HG02588 (cell line): ENCODE measurements around the gene IRF3.

Experiments used
- ATAC-seq: cut with Tn5 transposase; IDR thresholded peaks from one replicate; pipeline ENCODE4 v1.9.1; 2021; ENCODE audit warnings: mild to moderate bottlenecking, moderate library complexity; ENCODE audit not compliant: unreplicated experiment

IRF3 gene, protein sequence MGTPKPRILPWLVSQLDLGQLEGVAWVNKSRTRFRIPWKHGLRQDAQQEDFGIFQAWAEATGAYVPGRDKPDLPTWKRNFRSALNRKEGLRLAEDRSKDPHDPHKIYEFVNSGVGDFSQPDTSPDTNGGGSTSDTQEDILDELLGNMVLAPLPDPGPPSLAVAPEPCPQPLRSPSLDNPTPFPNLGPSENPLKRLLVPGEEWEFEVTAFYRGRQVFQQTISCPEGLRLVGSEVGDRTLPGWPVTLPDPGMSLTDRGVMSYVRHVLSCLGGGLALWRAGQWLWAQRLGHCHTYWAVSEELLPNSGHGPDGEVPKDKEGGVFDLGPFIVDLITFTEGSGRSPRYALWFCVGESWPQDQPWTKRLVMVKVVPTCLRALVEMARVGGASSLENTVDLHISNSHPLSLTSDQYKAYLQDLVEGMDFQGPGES

DNA sequence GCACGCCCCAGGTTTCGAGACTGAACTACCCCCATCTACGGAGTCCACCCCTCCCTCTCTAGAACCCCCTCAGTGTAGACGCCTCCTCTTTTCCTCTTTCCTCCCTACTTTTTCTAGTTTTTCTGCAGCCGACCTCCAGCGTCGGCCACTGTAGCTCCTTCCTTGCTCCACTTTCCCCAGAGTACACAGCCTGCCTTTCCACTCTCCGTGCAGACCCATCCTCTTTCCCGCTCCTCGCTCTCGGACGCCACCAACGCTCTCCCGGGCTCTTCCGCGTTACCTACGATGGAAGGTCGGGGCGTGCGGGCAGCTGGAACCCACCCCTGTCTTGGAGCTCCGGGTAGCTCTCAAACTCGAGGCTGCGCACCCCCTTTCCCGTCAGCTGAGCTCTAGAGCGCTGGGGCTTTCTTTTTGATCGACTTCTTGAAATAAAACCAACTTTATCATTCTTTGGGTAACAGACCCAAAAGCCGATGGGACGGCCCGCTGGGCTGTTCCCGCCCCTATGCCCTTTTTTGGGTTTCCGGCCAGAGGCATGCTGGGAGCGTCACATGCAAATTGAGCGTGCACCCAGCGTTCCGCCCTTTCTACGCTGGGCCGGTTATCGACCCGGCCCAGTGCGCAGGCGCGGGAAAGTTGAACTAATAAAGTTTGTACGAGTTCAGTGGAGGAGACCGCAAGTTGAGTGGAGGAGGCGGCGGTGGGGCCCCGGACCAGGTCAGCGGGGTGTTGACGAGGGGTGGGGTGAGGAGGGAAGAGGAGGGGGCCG, at the start of gene IRF3, which contains the start of gene BCL2L12:
IRF3 (minus strand) TSS at position 507 of the 769 bp plus-strand sequence. CDS start 1,019 bp downstream, outside the sequence.
BCL2L12 (plus strand) TSS at position 583 of the 769 bp plus-strand sequence. CDS start 760 bp downstream, outside the sequence.
- peak; percentile 78 for ATAC-seq

DNA sequence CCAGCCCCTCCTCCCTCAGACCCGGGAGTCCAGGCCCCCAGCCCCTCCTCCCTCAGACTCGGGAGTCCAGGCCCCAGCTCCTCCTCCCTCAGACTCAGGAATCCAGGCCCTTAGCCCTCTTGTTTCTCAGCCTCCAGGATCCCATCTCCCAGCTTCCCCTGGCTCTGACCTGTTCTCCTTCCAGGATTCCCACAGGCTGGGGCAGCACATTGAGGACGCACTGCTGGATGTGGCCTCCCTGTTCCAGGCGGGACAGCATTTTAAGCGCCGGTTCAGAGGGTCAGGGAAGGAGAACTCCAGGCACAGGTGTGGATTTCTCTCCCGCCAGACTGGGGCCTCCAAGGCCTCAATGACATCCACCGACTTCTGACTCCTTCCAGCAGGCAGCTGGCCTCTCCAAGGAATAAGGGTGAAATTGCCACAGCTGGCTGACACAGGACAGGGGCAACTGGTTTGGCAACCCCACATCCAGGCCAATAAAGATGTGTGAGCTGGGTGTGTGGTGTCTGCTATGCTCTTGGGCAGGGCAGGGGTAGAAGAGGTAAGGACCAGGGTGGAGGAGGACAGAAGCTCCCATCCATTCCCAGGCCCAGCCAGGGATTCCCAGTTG, 47.7 kb upstream of the IRF3 start:
- ATAC-seq, result no peak

- no peak for ATAC-seq
Measured at GRCh38 chr19:49712397-49712859, 46.8 kb upstream of the IRF3 start.

DNA sequence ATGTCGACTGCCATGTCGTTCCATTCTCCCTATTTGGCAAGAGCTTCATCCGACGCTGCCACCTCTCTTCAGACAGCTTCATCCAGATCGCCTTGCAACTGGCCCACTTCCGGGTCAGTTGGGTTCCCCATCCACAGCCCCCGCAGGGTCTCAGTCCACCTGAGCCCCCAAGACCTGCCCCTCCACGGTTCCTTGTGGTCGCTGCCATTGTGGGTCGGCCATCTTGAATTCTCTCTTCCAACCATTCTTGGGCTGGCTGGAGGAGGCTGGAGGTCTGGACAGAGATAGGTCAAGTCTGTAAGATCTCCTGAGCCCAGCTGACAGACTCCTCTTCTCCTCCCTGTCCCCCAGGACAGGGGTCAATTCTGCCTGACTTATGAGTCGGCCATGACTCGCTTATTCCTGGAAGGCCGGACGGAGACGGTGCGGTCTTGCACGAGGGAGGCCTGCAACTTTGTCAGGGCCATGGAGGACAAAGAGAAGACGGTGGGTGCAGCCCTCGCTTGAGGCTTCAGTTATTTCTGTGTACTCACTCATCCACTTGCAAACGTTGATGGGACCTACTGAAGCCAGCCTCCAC, 44.8 kb upstream of the IRF3 start:
- ATAC-seq, result no peak

DNA sequence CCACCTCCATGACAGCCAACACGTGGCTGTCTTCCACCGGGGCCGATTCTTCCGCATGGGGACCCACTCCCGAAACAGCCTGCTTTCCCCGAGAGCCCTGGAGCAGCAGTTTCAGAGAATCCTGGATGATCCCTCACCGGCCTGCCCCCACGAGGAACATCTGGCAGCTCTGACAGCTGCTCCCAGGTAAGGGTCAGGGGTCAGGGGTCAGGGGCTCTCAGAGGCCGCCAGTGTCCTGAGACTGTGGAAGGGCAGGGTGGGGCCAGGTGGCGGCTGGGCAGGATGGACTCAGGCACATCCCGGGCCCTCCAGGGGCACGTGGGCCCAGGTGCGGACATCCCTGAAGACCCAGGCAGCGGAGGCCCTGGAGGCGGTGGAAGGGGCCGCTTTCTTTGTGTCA, 40.3 kb upstream of the IRF3 start:
- ATAC-seq, result no peak

GRCh38 chr19:49704888-49705642, 39.4 kb upstream of the IRF3 start:
- ATAC-seq, result no peak

DNA sequence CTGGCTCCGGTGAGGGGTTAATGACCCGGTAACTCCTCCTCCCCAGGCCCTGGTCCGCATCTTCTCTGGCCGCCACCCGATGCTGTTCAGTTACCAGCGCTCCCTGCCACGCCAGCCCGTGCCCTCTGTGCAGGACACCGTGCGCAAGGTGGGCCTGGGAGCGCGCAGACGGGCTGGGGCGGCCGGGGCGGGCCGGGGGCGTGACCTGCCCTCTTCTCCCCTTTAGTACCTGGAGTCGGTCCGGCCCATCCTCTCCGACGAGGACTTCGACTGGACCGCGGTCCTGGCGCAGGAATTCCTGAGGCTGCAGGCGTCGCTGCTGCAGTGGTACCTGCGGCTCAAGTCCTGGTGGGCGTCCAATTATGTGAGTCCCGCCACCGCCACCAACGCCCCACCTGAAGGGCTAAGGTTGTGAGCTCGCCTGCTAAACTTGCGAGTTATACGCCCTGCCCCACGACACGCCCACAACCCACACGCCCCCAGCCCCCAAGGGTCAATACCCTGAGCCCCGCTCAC, 35.7 kb upstream of the IRF3 start:
- ATAC-seq, result no peak

- ATAC-seq, result no peak
Measured at GRCh38 chr19:49700563-49700962, 34.9 kb upstream of the IRF3 start.

DNA sequence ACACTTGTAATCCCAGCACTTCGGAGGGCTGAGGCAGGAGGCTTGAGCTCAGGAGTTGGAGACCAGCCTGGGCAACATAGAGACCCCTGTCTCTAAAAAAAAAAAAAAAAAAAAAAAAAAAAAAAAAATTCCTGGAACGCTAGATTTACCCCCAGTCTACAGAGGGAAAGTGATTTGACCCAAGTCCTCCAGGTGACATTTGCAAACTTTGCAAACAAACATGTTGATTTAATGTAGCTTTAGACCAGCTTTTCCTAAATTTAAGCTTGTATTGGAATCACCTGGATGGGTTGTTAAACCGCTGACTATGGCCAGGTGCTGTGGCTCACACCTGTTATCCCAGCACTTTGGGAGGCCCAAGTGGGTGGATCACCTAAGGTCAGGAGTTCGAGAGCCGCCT, 33.7 kb upstream of the IRF3 start:
- no peak for ATAC-seq

GRCh38 chr19:49696865-49697264, 31.2 kb upstream of the IRF3 start:
- ATAC-seq, result no peak

DNA sequence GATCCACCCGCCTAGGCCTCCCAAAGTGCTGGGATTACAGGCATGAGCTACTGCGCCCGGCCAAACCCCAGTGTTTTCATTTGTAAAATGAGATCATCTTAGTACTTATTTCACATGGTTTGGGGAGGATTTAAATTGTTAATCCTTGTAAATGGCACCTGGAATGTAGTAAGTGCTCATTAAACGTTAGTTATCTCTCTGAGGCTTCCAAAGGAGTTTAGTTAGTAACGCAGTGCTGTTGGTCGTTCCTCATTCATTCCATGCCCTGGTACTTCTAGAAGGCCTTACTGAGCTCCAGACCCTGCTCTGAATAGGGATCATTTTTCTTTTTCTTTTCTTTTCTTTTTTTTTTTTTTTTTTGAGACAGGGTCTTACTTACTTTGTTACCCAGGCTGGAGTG, 30.5 kb upstream of the IRF3 start:
- ATAC-seq, result no peak

- no peak for ATAC-seq
Measured at GRCh38 chr19:49692147-49692506, 26.5 kb upstream of the IRF3 start.

DNA sequence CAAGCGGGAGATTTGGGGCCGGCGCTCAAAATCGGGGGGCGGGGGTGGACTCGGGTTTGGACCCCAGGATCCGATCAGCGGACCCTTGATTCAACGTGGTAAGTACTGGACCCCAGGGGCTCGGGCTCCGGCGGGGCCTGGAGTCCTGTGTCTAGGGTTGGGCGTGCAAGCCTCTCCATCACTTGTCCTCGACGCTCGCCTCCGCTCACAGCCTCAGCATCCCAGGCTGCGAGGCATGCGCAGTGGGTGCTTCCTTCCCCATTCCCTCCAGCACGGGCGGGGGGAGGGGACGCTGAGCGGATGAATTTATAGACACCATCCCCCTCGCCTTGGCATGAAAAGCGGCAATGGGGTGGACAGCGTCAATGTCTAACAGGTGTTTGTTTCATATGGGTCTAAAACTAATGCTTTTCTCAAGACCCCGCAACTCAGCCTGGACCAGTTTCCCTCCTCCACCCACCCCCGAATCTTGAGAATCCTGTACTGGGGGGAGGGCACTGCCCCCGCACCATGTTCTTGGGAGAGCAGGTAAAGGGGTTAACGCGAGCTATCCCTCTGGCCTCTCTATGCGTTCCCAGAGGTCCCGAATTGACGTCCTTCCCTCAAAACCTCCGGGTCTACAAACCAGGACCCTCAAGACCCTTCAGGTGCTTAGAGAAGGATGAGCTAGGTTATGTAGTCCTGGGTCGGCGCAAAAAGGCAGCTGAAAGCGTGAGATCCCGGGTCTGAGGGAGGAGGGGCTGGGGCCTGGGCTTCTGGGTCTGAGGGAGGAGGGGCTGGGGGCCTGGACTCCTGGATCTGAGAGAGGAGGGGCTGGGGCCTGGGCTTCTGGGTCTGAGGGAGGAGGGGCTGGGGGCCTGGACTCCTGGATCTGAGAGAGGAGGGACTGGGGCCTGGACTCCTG, 25.8 kb upstream of the IRF3 start:
- no peak for ATAC-seq

- ATAC-seq, result no peak
Measured at GRCh38 chr19:49690656-49691242, 25.1 kb upstream of the IRF3 start, which contains the start of gene CPT1C. Gene CPT1C, plus strand, starts transcription at chr19:49691116. Its CDS starts 1,137 bp downstream, at chr19:49692253.

- no peak for ATAC-seq
Measured at GRCh38 chr19:49690079-49690655, 24.5 kb upstream of the IRF3 start.

DNA sequence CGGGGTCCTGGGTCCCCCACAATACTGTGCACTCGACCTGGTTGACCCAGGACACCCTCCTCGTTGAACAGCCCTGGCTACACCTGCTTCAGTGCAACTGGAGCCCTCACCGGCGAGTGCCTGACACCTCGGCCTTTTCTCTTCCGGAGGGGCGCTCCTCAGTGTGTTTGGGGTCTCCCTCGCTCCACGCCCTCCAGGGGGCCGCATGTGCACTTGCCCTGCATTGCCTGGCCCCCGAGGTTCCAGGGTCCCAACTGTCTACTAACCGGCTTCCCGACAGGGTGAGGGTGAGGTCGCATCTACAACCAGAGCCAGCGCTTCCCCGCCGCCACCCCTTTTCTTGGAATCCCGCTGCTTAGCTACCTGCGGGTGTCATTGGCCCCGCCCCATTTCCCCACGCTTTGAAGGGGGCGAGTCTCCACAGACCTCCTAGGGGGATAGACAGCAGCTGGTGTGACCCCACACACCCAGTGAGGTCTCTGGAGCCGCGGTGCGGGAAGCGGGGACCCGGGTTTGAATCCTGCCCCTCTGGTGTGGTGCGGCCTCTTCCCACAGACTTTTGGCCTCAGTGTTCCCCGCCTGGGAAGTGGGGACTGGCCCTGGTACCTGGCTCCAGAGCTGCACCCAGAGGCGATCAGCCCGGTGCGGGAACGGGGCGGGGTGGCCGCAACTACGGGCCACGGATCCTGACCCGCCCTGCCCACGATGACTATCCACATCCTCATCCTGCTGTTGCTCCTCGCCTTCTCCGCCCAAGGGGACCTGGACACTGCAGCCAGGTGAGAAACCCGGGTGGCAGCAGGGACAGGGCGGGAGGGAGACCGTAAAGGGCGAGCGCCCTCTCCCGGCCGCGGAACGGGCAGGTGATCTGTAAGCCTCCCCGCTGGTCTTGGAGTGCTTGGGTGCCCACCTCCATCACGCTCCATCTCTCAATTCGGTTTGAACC, 23.7 kb upstream of the IRF3 start, which contains the start of gene ADM5:
ADM5 (plus strand) TSS at position 462 of the 946 bp plus-strand sequence; CDS start at position 706, 244 bp downstream.
- no peak for ATAC-seq

DNA sequence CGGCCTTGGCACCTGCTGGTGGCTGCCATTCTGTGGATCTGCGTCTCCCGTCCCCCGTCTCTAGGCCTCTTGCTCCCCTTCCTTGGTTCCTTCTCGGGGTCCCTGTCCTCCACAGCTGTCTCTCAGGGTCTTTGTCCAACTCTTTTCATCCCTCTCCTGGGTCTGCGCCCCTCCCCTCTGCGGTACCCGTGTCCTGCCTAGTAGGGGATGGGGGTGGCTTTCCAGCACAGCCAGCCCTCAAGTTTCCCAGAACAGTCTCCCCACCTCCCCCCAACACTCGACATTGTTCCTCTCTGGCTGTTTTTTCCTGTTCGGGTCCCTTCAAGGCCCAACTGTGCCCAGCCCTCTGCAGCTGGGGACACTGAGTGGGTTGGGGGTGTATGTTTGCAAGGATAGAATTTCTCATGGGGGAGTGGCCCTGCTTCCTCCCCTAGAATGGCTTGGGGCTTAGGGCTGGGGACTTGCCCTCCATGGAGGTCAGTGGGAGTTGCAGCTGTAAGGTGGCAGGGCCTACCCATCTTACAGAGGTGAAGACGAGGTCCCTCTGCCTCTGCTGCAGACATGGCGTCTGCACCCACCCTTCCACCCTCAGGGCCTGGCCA, 23.0 kb upstream of the IRF3 start:
- ATAC-seq, result no peak
